Urothelium cell line (cell line): ENCODE measurements around the gene PBX1.

ENCODE experiments used
- DNase-seq: peaks from one replicate; pipeline ENCODE4 v3.0.0; 2011; ENCODE audit warnings: low spot score, mixed read lengths
- FAIRE-seq: peaks from 2 replicates; lab custom pipeline; 2011; peaks lifted over from hg19 to GRCh38; lab: Jason Lieb, UNC

Gene PBX1

DNA sequence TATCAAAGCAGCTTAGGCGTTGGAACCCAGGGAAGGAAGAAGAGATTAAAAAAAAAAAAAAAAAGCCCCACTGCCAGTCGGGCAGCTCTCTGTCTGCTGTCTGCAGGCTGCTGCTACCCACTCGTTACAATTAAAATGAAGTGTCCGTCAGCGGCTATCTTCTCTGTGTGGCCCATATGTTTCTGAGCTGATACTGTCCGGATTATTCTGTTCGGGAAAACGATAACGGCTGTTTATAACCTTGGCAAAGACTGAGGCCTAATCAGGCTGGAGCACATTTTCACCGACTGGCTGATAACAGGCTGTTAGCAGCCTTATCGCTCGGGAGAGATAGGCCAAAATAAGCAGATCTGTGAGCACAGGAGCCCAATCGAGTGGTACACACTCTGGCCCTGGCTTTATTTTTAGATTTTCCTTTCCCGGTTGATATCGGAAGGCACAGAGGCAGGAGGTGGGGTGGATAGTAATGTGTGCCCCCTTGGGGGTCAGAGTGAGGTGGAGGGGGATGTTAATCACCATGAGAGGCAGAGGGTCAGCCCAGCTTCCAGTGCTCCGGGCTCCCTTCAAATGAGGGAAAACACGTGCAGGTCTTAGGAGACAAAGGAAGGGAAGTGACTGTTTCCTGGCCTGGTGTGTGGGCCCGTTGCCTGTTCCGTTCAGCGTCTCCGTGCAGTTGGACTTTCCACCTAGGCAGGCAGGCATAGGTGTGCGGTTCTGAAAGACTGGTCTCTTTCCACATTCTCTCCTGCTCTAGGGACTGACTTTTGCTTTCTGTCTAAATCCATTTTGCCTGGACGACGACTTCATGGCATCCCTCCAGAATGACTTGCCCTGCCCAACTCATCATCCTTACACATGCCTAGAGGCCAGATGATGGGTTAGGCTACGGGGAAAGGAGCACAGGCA is 153.4 kb downstream of the PBX1 start:
- FAIRE-seq (no peak), DNase-seq (no peak)

DNA sequence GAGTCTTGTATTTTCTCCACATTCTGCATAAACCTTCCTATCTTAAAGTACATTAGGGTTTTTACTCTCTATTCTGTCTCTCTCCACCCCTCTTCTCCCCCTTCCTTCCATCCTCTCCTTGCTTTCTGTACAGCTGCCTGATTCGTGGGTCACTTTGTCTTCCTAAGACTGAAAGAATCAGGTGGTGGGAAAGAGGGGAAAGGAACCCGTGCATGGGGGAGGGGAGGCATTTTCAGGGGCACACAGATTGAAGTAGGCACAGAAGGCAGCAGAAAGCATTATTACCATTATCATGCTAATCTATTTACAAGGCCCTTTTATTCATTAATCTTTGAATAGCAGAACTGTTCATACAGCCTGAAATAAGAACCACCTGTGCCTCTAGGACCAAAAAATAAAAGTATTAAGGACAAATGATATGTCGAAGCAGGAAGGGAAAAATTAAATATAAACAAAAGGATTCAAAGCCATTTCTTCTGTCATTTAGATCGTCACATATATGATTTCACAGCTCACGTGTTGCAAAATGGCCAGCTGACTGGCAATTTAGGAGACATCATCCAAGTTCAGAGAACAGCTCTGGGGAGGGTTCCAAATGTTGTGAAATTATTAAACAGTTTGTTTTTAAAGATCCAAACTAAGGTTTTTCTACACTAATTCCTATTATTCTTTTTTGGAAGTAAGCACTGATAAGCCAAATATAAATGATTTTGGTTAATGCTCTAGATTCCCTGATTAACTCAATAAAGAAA is 154.6 kb downstream of the PBX1 start:
- no peak for FAIRE-seq
- no peak for DNase-seq

DNA sequence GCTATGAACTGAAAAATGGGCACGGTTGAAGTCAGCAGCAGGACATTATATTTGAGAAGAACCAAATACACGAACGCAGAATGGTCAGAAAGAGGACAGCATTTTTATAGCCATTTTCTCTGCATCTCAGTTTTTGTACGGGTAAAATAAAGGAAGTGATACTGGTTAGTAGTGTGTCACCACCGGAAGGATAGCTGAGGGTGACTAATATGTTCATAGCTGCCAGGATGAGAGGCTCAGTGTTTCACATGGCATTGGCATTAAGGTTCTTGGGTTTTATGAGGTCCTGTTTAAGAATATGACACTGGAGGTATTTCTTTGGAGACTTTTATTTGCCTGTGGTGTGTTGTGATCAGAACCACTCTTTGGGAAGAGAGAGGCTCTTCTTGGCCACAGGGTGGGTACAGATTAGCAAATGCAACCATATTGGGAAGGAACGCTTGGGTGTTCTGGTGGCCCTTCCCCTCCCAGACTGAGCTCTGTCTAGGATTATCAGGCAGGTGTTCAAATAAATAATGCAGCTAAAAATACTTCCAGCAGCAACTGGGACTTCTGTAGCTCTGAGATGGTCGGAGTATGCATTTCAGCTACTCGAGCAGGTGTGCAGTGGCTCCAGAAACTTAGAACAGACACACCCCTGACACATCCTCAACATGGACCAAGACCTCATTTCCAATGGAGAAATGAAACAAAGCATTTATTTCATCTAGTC is 158.2 kb downstream of the PBX1 start:
- FAIRE-seq (no peak), DNase-seq (peak; percentile 20)

DNA sequence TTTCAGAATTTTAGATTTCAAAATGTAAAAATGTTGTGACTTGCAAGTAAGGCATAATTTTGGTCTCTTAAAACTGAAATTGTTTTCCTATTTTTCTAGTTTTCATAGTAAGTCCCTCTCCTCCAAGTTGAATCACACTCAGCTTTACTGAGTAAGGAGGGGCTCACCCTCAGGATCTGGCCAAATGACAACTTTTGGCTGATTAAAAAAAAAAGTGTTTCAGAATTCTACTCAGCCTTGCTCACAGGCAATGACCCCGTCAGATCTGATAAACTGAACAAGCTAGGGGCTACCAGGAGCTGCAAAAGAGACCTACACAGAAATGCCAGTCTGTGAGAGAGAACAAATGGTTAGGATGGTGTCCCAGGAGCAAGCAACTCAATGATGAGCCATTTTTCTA is 159.8 kb downstream of the PBX1 start:
- DNase-seq, result no peak
- no peak for FAIRE-seq

DNA sequence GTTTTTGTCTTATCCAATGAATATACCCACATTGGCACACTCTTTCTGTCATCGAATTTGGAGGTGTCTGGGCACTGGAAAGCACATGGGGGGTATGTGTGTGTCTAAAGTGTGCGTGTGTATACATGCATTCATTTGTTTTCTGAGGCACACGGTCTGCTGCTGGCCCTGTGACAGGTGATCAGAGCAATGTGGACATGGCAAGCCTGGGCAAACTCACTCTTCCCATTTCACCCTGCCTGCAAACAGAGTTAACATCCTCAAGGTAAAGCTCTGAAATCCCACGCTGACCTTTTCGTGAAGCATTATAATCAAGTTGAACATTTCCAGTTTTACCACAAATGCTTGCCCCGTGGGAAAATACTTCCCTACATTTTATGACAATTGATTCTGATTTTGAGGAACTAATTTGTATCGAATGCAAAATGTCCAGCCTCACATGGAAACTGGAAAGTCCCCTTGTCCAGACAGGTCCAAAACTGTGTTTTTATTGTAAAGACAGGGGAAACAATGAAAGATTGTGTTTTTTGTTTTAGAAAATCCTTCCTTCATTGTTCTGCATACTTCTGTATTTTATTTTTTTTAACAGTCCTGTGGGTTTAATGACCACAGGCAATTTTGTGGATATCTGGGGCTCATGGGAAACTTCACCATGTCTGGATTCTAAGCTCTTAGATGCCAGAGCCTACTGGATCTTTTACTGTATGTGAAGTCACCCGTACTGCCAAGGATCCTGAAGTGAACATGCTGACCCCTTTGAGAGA is 160.9 kb downstream of the PBX1 start:
- DNase-seq, result no peak
- FAIRE-seq, result no peak

DNA sequence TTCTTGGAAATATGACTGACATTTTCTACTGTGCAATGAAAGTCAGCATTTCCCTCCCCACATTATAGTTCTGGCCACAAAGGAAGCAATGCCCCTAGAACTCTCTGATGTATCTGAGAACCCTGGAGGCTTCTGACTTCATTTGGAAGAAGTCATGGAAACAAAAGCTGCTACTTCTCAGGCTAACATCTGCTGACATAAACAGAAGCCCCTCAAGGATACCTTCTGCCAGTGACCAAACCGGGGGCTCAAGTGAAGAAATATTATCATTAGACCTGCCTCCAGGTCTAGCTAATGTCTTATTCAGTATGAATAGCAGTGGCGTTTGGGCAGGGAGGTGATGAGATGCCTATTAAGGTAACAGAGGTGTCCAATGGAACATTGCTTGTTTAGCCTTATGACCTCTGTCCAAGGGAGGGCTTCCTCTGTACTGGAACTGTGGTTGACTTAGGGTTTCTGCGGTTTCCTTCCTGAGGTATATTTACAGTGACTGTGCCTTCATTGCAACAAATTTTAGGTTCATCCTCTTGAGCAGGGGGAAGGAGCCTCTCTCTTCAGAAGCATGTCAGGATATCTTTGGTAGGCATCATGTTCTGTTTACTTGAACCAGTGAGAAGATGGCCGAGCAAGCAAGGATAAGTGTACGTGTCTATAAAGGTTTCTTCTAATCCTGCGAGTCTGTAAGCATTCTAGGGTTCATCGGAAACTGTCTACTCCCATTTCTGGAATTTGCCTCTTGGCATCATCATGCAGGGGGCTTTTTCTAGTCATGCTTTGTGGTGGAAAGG is 161.7 kb downstream of the PBX1 start:
- DNase-seq (no peak), FAIRE-seq (no peak)

DNA sequence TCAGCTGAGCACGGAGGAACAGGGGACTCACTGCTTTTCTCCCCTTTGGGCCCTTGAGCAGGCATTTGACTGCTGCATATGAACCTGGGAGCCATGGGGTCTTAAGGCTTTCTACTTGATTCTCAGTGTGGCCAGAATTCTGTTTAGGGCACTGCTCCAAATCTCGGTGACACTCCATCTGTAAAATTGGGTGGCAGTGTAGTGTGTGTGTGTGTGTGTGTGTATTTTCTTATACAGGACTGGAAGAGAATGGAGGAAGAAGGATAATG is 162.2 kb downstream of the PBX1 start:
- FAIRE-seq (no peak), DNase-seq (no peak)

DNA sequence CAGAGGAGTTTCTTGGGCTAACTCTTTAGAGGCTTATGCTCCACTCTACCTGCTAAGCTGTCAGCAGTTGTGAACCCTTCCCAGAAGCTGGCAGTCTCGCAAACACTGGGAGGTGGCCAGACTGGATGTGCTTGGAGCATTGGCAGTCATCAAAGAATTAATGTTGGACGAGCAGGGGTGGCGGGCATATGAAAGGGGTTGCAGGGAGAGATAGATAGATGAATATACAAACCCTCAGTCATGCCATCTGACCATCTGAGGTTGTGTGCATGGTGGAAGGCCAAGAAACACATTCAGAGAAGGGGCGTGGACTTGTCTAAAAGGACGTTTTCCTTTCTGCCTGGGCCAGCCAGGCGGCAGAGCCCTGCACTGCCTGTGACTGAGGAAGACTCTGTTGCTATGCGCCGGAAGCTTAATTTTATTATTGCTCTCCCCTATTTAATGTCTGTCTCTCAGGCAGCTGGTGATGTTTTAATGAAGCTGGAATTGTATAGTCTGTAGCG is 164.4 kb downstream of the PBX1 start:
- no peak for FAIRE-seq

DNA sequence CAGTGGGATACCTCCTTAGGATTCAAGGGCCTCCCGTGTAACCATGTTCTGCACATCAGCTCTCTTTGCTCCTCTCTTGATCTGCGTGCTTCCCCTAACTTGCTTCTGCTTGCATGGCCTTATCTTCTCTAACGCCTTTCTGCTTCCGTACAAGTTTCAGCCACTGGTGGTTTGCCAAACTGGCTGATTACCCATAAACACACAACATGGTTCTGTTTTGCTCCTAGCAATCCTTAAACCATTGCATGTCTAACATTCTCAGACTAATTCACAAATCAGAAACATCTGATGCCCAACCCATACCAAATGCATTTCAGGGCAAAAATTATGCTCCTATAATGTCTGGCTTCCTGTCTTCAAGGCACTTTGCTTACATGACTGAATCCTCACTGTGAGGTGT is 166.4 kb downstream of the PBX1 start:
- FAIRE-seq (peak; percentile 35), DNase-seq (no peak)

More for the DNA sequence above, 164.4 kb downstream of the PBX1 start:
- no peak for DNase-seq

DNA sequence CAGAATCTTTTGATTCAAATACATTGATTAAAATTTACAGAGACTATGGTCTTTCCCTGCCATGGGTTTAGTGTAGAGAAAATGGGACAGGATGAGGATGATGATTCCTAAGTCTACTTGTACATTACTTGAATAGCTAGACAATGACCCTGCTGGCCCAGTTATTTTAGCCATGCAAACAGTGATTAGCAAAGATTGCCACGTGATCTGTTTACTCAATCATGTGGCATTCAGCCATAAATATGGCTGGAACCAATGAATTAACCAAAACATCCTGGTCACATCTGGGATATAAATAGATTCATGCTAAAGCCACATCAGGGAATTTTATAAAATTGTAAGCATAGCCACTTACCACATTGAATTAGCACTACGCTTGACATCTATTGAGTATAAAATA is 167.3 kb downstream of the PBX1 start:
- DNase-seq, result no peak
- no peak for FAIRE-seq

DNA sequence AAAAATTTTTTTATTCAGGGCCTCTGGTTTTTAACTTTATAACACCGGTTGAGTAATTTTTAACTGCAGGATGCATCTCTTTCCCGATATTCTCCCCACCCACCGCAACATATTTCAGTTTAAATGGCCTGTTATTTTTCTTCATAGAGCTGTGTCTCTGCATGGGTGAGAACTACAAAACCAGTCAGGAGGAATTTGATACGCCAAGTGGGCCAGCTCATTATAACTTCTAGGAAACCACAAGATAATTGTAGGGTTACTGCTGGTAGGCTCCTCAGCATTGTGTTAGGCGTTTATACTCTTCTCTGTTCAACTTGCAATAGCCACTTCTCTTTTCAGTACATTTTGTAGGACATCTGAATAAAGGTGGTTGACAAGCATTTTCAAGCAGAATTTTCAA is 169.7 kb downstream of the PBX1 start:
- FAIRE-seq (no peak), DNase-seq (no peak)

DNA sequence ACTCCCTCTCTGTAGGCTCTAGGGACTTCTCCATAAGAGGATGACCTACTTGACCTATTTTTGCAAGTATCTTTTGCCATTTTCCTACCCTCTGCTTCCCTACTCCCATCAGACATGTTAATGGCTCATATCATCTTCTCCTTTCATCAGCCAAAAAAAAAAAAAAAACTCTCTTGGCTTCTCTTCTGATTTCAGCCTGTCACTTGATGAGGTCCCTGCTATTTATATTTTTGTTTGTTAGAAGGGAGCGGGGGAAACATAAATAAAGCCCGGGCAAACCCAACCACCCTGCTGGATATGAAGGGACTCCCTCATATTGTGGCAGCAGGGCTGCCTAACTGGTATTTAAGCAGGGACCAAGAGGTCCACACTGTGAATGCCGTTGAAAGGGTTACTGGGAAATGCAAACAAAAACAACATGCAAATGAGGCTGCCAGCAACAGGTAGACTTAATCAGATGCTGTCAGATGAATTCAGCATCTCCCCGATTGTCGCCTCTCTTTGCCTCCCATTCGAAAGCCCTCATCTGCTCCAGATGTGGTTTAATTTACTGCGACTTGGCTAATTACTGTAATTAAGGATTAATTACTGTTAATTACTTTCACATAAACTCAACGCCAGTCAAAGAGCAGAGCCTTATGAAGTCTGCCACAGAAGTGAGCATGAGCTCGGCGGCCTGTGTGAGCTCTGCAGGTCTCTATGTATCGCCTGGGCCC is 172.3 kb downstream of the PBX1 start:
- no peak for DNase-seq
- FAIRE-seq, result no peak

DNA sequence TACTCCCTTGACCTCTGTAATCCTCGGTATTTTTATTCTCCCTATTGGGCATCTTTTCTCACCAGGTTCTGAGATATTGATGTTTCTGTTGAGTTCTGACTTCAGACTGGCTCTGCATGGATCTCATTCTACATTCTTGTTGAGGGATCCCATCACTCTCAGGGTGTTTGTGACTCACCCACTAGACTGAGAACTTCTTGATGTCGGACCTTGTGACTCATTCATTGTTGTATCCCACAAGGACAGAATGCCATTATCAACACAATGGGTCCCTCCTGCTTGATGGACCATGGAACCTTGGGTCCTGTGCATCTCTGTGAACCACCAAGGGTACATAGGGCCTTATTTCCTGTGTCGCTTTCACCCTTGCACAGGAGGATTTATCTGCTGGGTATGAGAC is 174.1 kb downstream of the PBX1 start:
- peak; percentile 14 for DNase-seq
- FAIRE-seq, result no peak

DNA sequence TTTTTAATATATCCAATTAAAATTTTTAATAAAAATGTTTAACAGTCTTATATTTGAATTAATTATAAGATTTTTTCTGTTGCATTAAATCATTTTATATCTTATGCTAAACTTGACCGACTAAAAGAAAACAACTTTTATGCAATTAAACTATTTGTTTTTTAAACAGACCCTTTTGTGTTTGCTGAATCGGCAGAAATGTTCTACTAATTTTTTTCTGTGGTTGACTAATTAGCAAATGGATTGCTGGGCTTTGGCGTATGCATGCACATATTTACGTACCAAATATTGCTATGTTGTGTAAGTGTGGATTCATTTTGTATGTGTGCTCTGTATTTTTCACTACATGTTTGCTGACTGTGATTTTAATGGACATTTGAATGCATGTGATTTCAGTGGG is 174.8 kb downstream of the PBX1 start:
- FAIRE-seq (no peak), DNase-seq (no peak)

DNA sequence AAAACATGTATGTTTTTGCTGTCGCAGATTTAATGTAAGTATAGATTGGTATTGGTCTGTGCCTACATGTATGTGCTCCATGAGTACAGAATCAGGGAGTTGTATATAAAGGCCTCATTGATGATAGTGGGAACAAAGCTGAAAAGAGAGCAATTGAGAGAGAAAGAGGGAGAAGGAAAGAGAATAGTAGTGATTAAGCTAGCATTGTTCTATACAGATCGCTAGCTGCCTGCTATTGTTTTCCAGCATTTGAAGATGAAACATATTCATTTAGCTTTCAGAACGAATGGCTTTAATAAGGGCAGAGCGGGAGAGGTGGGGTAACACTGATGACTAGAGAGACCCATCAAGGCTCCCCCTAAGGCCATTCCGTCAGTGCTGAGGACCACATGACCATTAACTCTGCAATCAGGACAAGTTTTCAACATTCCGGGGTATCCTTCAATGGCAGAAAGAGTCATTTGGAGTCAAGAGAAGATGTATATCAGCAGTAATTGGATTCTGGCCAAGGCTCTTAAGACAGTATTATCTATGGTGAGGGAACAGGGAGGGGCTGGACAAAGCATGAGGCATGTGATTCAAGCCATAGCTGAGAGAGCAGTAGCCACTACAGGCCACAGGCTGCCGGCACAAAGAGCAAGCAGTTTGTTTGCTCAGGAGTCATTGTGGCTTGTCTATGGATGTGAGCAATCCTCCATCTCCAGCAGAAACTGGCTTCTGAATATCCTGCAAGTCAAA is 176.5 kb downstream of the PBX1 start:
- FAIRE-seq (no peak), DNase-seq (no peak)

DNA sequence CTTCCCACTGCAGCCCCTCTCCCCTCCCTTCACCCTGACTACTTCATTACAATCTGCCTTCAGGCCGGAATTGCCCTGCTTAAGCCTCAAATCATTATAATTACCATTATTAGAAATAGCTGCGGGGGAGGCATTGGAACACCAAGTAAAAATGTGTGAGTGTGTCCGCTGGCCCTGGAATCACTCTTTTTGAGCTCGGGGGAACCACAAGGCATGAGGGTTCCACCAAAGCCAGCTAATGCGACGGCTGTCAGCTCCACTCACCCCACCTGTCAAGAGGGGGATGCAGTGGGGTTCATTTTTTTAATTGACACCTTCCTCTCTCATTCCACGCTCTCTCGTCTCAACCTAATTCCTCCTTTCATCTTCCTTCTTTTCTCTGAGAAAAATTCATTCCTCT is 177.2 kb downstream of the PBX1 start:
- FAIRE-seq, result no peak

DNA sequence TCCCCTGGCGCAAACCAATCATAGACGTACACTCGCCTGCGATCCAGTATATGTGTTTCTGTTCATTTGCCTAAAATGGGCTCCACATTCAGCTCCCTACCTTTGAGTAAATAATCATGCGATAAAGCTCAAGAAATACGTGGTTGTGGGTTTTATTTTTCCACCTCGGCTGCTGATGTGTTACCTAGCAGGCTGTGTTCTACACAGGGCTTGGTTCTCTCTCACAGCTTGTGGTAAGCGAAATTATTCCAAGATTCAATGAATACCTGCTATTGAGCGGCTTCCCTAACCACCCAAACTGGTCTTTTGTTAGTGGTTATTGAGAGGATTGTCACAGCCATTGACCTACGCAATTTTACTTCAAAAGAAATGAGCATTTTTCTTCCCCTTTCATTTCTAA is 180.2 kb downstream of the PBX1 start:
- DNase-seq (no peak), FAIRE-seq (no peak)

More for the DNA sequence above, 177.2 kb downstream of the PBX1 start:
- no peak for DNase-seq

DNA sequence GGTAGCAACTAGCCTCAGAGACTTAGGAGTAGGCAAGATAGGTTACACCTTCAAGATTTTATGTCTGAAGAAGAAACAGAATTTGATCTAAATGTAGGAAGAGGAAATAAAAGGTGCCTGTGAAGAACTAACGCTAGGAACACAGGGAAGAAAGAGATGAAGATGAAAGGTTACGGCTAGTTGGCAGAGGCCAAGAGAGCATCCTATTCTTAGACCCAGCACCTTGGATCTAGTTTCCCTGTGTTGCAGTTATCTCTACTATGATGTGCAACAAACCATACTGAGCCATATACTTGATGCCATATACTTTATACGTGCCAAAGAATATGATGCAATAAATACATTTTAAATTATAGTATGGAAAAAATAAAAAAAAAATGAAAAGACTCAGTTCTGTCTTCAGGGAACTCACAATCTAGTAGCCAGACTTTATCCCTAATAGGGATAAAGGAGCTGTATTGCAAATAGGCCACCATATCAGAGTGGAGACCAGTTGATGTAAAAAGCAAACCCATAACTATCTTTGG is 181.1 kb downstream of the PBX1 start:
- no peak for FAIRE-seq
- no peak for DNase-seq
